NB4 (cell line): ENCODE data around the gene RBM43.

ENCODE experiments used
- MYC ChIP-seq: IDR thresholded peaks from 2 replicates; pipeline ENCODE4 v1.6.1; 2011; ENCODE audit warnings: low read depth, low read length
- POLR2A ChIP-seq: IDR thresholded peaks from 2 replicates; pipeline ENCODE4 v1.6.1; 2011; ENCODE audit warnings: mild to moderate bottlenecking; ENCODE audit not compliant: insufficient read length; ENCODE audit errors: extremely low read depth

GRCh38 chr2:151291224-151291623 lies 29.6 kb upstream of the RBM43 start:
- TF ChIP-seq MYC (no peak), POLR2A (no peak)
